IPS-15b (cell line): ENCODE data around the gene AEN.

ENCODE experiments used
- H3K27me3 ChIP-seq: one replicate; pipeline ENCODE4 v1.6.1; 2013; ENCODE audit warnings: low read length; ENCODE audit not compliant: control insufficient read depth, insufficient read depth
- H3K36me3 ChIP-seq: one replicate; pipeline ENCODE4 v1.6.1; 2013; ENCODE audit warnings: low read length; ENCODE audit not compliant: control insufficient read depth, insufficient read depth
- H3K4me1 ChIP-seq: one replicate; pipeline ENCODE4 v1.6.1; 2013; ENCODE audit warnings: mild to moderate bottlenecking, low read length; ENCODE audit not compliant: control insufficient read depth, insufficient read depth
- H3K4me3 ChIP-seq: one replicate; pipeline ENCODE4 v1.5.1; 2013; ENCODE audit warnings: low read depth, low read length
- H3K9ac ChIP-seq: one replicate; pipeline ENCODE4 v1.6.1; 2013; ENCODE audit warnings: low read depth, mild to moderate bottlenecking, low read length
- H3K9me3 ChIP-seq: one replicate; pipeline ENCODE4 v1.6.1; 2013; ENCODE audit warnings: mild to moderate bottlenecking, low read length; ENCODE audit not compliant: control insufficient read depth, insufficient read depth

The AEN gene

DNA sequence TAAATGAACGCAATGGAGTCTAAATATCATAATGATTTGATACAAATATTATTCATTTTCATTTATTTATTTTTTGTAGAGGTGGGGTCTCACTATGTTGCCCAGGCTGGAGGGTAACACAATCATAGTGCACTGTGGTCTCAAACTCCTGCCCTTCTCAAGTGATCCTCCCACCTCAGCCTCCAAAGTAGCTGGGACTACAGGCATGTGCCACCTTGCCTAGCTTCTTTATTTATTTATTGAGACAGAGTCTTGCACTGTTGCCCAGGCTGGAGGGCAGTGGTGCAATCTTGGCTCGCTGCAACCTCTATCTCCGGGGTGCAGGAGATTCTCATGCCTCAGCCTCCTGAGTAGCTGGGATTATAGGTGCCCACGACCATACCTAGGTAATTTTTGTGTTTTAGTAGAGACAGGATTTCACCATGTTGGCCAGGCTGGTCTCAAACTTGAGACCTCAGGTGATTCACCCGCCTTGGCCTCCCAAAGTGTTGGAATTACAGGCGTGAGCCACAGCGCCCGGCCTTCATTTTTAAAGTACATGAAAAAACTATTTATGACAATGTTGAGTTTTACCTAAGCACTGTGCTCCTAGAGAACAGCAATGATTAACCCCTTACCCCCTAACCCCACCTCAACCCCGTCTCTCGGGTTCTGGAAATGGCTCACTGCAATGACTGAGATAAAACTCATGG, 4.0 kb upstream of the AEN start:
- Histone ChIP-seq H3K9ac (no peak overlapping the region), H3K4me1 (peaks cover 42% of the 10 kb centered on the region), H3K36me3 (peaks cover 8% of the 10 kb centered on the region), H3K9me3 (no peaks in the 10 kb centered on the region), H3K27me3 (peaks cover 5% of the 10 kb centered on the region), H3K4me3 (no peak overlapping the region)

DNA sequence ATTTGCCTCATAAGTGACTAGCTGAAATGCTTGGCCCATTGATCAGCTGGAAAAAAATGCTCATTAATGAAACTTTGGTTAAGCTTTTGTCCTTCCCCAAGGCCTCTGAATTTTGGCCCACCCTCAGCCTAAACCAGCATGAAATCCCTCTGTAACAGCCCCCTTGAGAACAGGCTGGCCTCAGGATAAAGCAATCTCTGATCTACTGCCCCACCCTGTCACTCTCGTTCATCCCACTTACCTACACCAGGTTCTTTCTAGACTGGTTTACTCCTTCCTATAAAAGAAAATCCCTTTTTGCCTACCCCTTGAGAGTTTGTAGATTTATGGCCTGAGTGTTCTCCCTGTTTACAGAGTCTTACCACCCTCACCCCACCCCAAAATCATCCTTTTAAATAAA, 3.4 kb upstream of the AEN start:
- Histone ChIP-seq H3K36me3 (peaks cover 10% of the 10 kb centered on the region), H3K9ac (no peak overlapping the region)

DNA sequence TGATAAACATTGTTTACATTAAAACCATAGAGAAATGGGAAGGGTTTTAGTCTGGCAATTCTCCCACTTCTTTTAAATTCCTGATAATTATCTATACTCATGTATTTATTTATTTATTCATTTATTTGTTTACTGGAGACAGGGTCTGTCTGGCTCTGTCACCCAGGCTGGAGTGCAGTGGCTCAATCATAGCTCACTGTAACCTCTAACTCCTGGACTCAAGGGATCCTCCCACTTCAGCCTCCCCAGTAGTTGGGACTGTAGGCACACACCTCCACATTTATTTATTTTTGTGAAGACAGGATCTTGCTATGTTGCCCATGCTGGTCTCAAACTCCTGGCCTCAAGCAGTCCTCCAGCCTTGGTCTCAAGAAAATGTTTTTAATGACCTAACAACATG, 2.5 kb upstream of the AEN start:
- H3K27me3 ChIP-seq, result peaks cover 3% of the 10 kb centered on the region
- H3K36me3 ChIP-seq, result peaks cover 15% of the 10 kb centered on the region
- no peak overlapping the region for H3K4me3 ChIP-seq
- no peaks in the 10 kb centered on the region for H3K9me3 ChIP-seq
- H3K9ac ChIP-seq, result no peak overlapping the region
- H3K4me1 ChIP-seq, result peaks cover 38% of the 10 kb centered on the region

More for the DNA sequence above, 3.4 kb upstream of the AEN start:
- H3K4me1 ChIP-seq, result peaks cover 38% of the 10 kb centered on the region
- H3K9me3 ChIP-seq, result no peaks in the 10 kb centered on the region
- H3K4me3 ChIP-seq, result no peak overlapping the region
- H3K27me3 ChIP-seq, result peaks cover 5% of the 10 kb centered on the region

DNA sequence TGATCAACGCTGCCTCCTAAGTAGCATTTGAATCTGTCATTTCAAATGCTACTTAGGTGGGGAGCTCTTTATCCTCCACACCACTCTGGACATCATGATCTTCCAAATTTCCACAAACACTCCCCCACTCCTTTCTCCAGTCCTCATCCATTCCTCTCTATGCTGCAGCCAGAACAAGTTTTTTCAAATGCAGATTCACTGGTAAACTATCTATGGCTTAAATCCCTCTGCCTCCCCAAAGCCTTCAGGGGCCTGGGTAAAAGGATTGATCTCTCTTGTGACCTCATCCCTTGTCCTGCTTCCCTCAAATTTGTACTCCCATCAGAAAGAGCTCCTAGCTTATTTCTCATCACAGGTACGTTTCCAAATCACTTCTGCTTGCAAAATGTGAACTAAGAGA, 1.3 kb upstream of the AEN start:
- peak overlapping the region; percentile 40 for H3K4me3 ChIP-seq
- no peaks in the 10 kb centered on the region for H3K27me3 ChIP-seq
- H3K36me3 ChIP-seq, result peaks cover 19% of the 10 kb centered on the region
- no peak overlapping the region for H3K9ac ChIP-seq
- H3K4me1 ChIP-seq, result peaks cover 40% of the 10 kb centered on the region
- H3K9me3 ChIP-seq, result no peaks in the 10 kb centered on the region

DNA sequence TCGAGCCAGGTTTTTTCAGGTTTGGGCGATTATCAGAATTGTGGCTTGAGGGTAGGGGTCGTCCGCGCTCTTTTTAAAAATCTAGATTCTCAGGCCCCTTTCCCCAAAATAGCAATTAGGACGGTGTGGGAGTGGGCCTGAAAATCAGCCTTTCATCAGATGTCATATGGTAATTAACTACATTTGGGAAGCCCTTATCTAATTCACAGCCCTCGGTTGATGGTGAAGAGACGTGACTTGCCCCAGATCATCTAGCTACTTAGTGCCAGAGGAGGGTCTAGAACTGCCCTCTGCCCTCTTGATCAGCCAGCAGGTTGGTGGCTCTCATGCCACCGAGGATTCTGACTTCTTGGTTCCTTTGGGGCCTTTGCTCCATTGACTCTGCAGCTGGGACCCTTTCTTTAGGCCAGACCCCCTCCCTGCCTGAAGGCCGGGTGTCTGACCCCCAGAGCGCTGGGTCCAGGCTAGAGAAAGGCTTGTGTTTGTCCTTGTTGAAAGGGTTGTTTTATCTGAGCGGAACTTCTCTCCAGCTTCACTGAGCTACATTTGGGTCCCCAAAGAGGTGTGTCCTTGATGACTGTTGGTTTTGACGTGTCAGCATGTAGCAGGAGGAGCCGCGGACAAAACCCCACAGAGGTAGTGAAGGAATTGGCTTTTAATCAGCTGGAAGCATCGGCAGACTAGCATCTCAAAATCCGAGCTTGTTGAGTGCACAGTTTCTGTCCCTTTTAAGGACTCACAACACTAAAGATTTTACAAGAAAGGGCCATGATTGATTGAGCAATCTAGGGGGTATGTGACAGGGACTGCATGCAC, 857 bp downstream of the AEN start:
- H3K4me1 ChIP-seq, result peaks cover 40% of the 10 kb centered on the region
- H3K4me3 ChIP-seq, result peak overlapping the region; percentile 99
- H3K27me3 ChIP-seq, result no peaks in the 10 kb centered on the region
- peak overlapping the region; percentile 98 for H3K9ac ChIP-seq
- H3K9me3 ChIP-seq, result no peaks in the 10 kb centered on the region
- H3K36me3 ChIP-seq, result peaks cover 32% of the 10 kb centered on the region

DNA sequence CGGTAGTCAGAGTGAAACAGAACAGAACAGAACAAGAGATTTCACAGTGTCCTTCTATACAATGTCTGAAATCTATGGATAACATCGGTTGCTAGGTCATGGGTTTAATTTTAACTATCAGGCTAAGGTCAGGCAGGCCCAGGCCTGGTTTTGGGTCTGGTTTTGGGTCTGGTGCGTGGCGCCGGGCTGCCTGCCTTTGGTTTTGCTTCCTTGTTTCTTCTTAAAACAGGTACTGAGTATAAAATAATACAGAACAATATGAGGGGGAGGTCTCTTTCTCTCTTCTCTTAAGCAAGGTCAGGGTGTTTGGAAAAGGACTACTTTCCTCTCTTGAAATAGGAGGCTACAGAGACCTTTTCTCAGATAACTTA, 1.4 kb downstream of the AEN start:
- Histone ChIP-seq H3K4me3 (peak overlapping the region; percentile 99), H3K9me3 (no peaks in the 10 kb centered on the region), H3K9ac (peak overlapping the region; percentile 98), H3K27me3 (no peaks in the 10 kb centered on the region), H3K4me1 (peaks cover 46% of the 10 kb centered on the region), H3K36me3 (peaks cover 38% of the 10 kb centered on the region)

DNA sequence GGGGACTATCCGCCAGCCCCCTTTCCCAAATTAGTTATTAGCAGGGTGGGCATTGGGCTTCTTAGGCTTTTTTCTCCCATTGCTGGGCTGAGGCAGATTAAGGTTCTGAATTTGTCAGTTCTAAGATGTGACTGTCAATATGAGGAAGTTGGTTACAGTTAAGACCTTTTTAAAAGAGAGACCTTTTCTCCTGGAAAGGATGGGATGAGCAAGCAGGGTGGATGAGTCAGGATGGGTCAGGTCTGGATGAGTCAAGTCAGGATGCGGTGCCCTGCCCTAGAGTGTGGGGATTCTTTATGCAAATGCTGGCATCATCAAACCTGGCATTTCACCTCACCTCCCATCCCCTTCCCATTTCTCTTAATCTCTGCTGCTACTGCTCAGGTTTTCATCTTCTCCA, 1.9 kb downstream of the AEN start:
- Histone ChIP-seq H3K4me3 (peak overlapping the region; percentile 99), H3K36me3 (peaks cover 42% of the 10 kb centered on the region), H3K4me1 (peaks cover 43% of the 10 kb centered on the region), H3K9me3 (no peaks in the 10 kb centered on the region), H3K27me3 (no peaks in the 10 kb centered on the region), H3K9ac (peak overlapping the region; percentile 98)

DNA sequence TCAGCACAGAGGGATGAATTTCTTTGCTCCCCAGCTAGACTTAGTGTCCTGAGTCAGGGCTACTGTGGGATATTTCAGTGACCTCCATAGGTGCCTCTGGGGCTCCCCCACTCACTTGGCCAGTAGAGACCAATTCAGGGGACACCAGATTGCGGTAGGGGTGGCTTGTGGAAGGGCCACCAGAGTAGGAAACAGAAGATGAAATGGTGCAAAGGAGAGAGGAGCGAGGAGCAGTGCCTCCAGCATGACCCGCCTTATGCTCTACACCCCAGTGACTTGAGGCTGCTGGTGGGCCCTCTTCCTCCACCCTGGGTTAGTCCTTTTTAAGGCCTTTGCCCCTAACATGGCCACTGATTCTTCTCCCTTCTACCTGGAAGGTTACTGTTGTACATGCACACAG, 2.5 kb downstream of the AEN start:
- Histone ChIP-seq H3K4me3 (peak overlapping the region; percentile 99), H3K27me3 (no peaks in the 10 kb centered on the region), H3K9me3 (no peaks in the 10 kb centered on the region), H3K36me3 (peaks cover 48% of the 10 kb centered on the region), H3K9ac (peak overlapping the region; percentile 98), H3K4me1 (peaks cover 43% of the 10 kb centered on the region)

DNA sequence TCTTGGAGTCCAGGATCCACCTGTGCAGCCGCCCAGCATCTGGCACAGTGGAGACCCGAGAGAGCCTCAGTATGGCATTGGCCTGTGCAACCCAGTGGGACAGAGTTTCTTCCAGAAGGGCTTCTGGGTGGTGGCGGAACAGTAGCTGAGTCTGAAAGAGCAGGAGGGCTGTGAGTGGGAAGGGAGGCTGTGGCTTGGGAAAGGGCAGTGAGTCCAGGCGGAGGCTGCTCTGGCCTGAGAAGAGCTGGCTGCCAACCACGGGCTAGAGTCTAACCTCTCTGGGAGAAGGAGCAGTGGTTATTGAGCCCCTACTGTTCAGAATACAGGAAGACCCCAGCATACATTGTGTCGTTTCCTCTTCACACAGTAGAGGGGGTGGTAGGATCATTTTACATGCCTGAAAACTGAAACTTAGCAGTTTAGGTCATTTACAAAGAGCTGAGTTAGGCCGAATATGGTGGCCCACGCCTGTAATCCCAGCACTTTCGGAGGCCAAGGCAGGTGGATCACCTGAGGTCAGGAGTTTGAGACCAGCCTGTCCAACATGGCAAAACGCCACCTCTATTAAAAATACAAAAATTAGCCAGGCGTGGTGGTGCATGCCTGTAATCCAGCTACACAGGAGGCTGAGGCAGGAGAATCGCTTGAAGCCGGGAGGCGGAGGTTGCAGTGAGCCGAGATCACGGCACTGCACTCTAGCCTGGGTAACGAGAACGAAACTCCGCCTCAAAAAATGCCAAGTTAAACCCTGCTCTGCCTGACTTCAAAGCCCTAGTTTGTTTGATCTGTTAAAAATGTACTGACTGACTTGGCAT, 3.2 kb downstream of the AEN start:
- Histone ChIP-seq H3K36me3 (peaks cover 55% of the 10 kb centered on the region), H3K4me1 (peaks cover 39% of the 10 kb centered on the region), H3K9me3 (no peaks in the 10 kb centered on the region), H3K9ac (peak overlapping the region; percentile 98), H3K4me3 (peak overlapping the region; percentile 99), H3K27me3 (no peaks in the 10 kb centered on the region)

DNA sequence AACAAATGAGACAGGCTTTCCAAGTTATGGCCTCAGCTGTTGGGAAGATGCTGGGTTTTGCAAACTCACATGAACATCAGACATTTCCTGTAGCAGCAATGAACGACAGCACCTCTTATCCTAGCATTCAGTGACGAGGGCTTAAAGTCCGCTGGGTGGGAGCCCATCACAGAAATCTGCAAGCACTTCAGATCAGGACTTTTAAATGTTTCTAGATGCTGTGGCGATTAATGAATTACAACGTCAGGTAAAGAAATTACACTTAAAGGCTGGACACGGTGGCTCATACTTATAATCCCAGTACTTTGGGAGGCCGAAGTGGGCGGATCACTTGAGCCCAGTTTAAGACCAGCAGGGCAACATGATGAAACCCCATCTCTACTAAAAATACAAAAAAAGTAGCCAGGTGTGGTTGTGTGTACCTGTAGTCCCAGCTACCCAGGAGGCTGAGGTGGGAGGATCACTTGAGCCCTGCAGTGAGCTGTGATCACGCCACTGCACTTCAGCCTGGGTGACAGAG, 3.9 kb downstream of the AEN start:
- Histone ChIP-seq H3K27me3 (no peaks in the 10 kb centered on the region), H3K4me3 (peak overlapping the region; percentile 15), H3K36me3 (peaks cover 62% of the 10 kb centered on the region), H3K9ac (no peak overlapping the region), H3K9me3 (no peaks in the 10 kb centered on the region), H3K4me1 (peaks cover 35% of the 10 kb centered on the region)

DNA sequence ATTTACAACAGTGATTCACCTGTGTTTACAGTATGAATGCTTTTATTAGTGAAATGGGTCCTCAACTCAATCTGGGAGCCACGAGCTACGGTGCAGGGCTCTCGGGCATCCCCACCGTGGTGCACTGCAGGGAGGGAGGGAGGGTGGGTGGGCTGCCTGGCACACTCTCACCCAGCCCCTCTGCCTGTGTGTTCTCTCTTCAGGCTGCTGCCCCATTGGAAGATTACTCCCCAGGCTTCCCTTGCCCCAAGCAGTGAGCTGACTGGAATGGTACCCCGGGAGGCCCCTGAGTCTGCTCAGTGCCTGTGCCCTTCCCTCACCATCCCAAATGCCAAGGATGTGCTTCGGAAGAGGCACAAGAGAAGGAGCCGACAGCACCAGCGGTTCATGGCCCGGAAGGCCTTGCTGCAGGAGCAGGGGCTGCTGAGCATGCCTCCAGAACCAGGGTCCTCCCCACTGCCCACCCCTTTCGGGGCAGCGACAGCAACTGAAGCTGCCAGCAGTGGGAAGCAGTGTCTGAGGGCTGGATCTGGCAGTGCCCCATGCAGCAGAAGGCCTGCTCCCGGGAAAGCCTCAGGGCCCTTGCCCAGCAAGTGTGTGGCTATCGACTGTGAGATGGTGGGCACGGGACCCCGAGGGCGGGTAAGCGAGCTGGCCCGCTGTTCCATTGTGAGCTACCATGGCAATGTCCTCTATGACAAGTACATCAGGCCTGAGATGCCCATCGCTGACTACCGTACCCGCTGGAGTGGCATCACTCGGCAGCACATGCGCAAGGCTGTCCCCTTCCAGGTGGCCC, 5.0 kb downstream of the AEN start:
- Histone ChIP-seq H3K36me3 (peaks cover 73% of the 10 kb centered on the region), H3K9ac (no peak overlapping the region), H3K9me3 (no peaks in the 10 kb centered on the region), H3K27me3 (no peaks in the 10 kb centered on the region), H3K4me3 (peak overlapping the region; percentile 8), H3K4me1 (peaks cover 30% of the 10 kb centered on the region)
